GM10266 (cell line): ENCODE data around the gene NXPE1.
"Not testable (repeated sequence)": the region's sequence is repeated elsewhere in the genome, so short reads cannot be mapped to it uniquely, and the experiment has no call there.

ENCODE experiments used
- DNase-seq: peaks from one replicate; pipeline ENCODE4 v3.0.0; 2012; ENCODE audit errors: extremely low spot score
- CTCF ChIP-seq: IDR thresholded peaks from 2 replicates; pipeline ENCODE4 v1.5.1; 2012; ENCODE audit warnings: mild to moderate bottlenecking, low read depth; ENCODE audit not compliant: control insufficient read depth, insufficient read depth; ENCODE audit errors: missing control alignments

NXPE1 gene

GRCh38 chr11:114559425-114560310, at the start of gene NXPE1:
Gene NXPE1 (minus strand): TSS chr11:114559881. CDS start chr11:114551201, 8,680 bp downstream.
- no peak for DNase-seq
- TF ChIP-seq CTCF: no peak

- no peak for TF ChIP-seq CTCF
- no peak for DNase-seq
Observed at GRCh38 chr11:114609429-114609828, 49.7 kb upstream of the NXPE1 start.

- not testable (repeated sequence) for DNase-seq
Observed at GRCh38 chr11:114608605-114609004, 48.9 kb upstream of the NXPE1 start.

GRCh38 chr11:114607753-114608459, 48.2 kb upstream of the NXPE1 start:
- no peak for DNase-seq
- no peak for TF ChIP-seq CTCF

- not testable (repeated sequence) for DNase-seq
Observed at GRCh38 chr11:114606802-114607075, 47.1 kb upstream of the NXPE1 start.

- TF ChIP-seq CTCF: no peak
- DNase-seq: no peak
Observed at GRCh38 chr11:114606003-114606801, 46.5 kb upstream of the NXPE1 start.

GRCh38 chr11:114605370-114605769, 45.7 kb upstream of the NXPE1 start:
- DNase-seq: no peak
- TF ChIP-seq CTCF: no peak

GRCh38 chr11:114604886-114605285, 45.2 kb upstream of the NXPE1 start:
- TF ChIP-seq CTCF: no peak
- no peak for DNase-seq
